Measurements from ENCODE around the gene CDK17. TPM values are rescaled to one million over a fixed set of nuclear protein-coding genes. Genes with fewer than 3 reads are reported as not detected.

Gene CDK17
- total RNA-seq, 1 experiment from 2014 or later, result 21.4 TPM

GRCh38 chr12:96436366-96437170, 36.3 kb upstream of the CDK17 start:
- no peaks in the 10 kb centered on the region for H3K79me2 ChIP-seq (ENCODE audit: insufficient read depth, low read length)
- intact Hi-C loops (cut with micrococcal nuclease), result no loop called here
- H3K9ac ChIP-seq (ENCODE audit: low read length), result no peak overlapping the region
- H3K4me2 ChIP-seq (ENCODE audit: low read length), result no peak overlapping the region
- ChIA-PET POLR2A (no interaction called here), CTCF (no interaction called here), RAD21 (ENCODE audit: low non-redundant PET in 1 of 2, low total read pairs in 2 of 2, uncharacterized antibody in 2 of 2, unreplicated experiment in 2 of 2) (no interaction called here)
- TF ChIP-seq JUND (IDR thresholded peaks at IDR 0.05) (no peak), ZBTB33 (IDR thresholded peaks at IDR 0.05; ENCODE audit: extremely low read depth, insufficient replicate concordance, low read length) (no peak), EZH2phosphoT487 (IDR thresholded peaks at IDR 0.05; ENCODE audit: borderline replicate concordance) (no peak), FOSL1 (IDR thresholded peaks at IDR 0.05; ENCODE audit: low read depth) (no peak), EGR1 (IDR thresholded peaks at IDR 0.05; ENCODE audit: low read depth) (no peak), TCF7L2 (IDR thresholded peaks at IDR 0.05; ENCODE audit: borderline replicate concordance, extremely low read depth, insufficient read depth, insufficient read length) (no peak), ZFX (IDR thresholded peaks at IDR 0.05) (no peak), SP1 (IDR thresholded peaks at IDR 0.05; ENCODE audit: low read depth) (no peak), SIN3A (IDR thresholded peaks at IDR 0.05; ENCODE audit: low read depth) (no peak), ELF1 (IDR thresholded peaks at IDR 0.05; ENCODE audit: borderline replicate concordance, low read depth) (no peak), REST (IDR thresholded peaks at IDR 0.05; ENCODE audit: low read depth) (no peak), SRF (IDR thresholded peaks at IDR 0.05; ENCODE audit: low read depth) (no peak), ZNF274 (IDR thresholded peaks at IDR 0.05; ENCODE audit: low read depth, low read length) (no peak), CBX3 (IDR thresholded peaks at IDR 0.05; ENCODE audit: low read depth) (no peak), ATF3 (IDR thresholded peaks at IDR 0.05) (no peak), POLR2A (IDR thresholded peaks at IDR 0.05; ENCODE audit: borderline replicate concordance, extremely low read depth, insufficient read depth, insufficient read length) (no peak), CEBPB (IDR thresholded peaks at IDR 0.05; ENCODE audit: low read depth) (no peak), POLR2AphosphoS5 (IDR thresholded peaks at IDR 0.05; ENCODE audit: low read depth, low read length) (no peak), RAD21 (IDR thresholded peaks at IDR 0.05; ENCODE audit: low read depth) (no peak), YY1 (IDR thresholded peaks at IDR 0.05; ENCODE audit: extremely low read depth, insufficient replicate concordance, low read depth, low read length) (no peak)
- H3K4me3 ChIP-seq (replicated peaks in 1 of 2; ENCODE audit: low read depth in 1 of 2, low read length in 2 of 2), result no peak overlapping the region
- no TSS peak for BruUV-seq (replicated peaks)
- H3K27ac ChIP-seq (ENCODE audit: low read depth, low read length), result no peak overlapping the region
- H3K9me2 ChIP-seq (ENCODE audit: insufficient read depth), result no peaks in the 10 kb centered on the region
- H3K27me3 ChIP-seq (ENCODE audit: insufficient read depth, low read length), result no peaks in the 10 kb centered on the region
- no peaks in the 10 kb centered on the region for H3K9me3 ChIP-seq (ENCODE audit: control insufficient read depth in 1 of 2, insufficient read depth in 1 of 2, low read depth in 1 of 2, low read length in 2 of 2)
- H3K4me1 ChIP-seq (ENCODE audit: control insufficient read depth in 1 of 2, insufficient read depth in 2 of 2, low read length in 2 of 2), result no peaks in the 10 kb centered on the region
- H3K36me3 ChIP-seq (ENCODE audit: control insufficient read depth in 1 of 2, insufficient read depth in 2 of 2, low read length in 2 of 2), result no peaks in the 10 kb centered on the region
- H2AFZ ChIP-seq (ENCODE audit: low read depth, low read length, poor library complexity, severe bottlenecking), result no peak overlapping the region
- no peak for ATAC-seq
- no peak for DNase-seq (ENCODE audit: low read depth, low spot score)
- no peaks in the 10 kb centered on the region for H4K20me1 ChIP-seq (ENCODE audit: insufficient read depth)

All from HCT116 (cell line).